K562 treated with DMSO at 1 percent for 4 hours (cell line): ENCODE data around the gene TRIM28. TPM values are rescaled to one million over a fixed set of nuclear protein-coding genes. Genes with fewer than 3 reads are reported as not detected.

Experiments used
- total RNA-seq: library from RNA; unstranded; fragments of 300-600 nt; gene quantifications from 2 replicates; pipeline ENCODE4 v1.2.3, GENCODE V29; 2022; ENCODE audit not compliant: insufficient read depth

TRIM28 gene
- total RNA-seq: 689 and 750 TPM in 2 replicates

GRCh38 chr19:58543826-58544590 lies at the start of gene TRIM28:
TRIM28 (plus strand) TSS chr19:58544064; CDS start chr19:58544758, 694 bp downstream.

GRCh38 chr19:58511353-58512208 lies 32.3 kb upstream of the TRIM28 start, which contains the start of gene SLC27A5:
SLC27A5 (minus strand) TSS chr19:58511992; CDS start chr19:58511955, 37 bp downstream.

GRCh38 chr19:58519355-58520256 lies 24.3 kb upstream of the TRIM28 start, which contains the start of gene ZBTB45:
ZBTB45 (minus strand) TSS chr19:58519810; CDS start chr19:58517673, 2,137 bp downstream.

GRCh38 chr19:58554494-58555368 lies 10.9 kb downstream of the TRIM28 start, which contains the start of gene CHMP2A:
CHMP2A (minus strand) TSS chr19:58555105; CDS start chr19:58554212, 893 bp downstream.

GRCh38 chr19:58558066-58558622 lies 14.3 kb downstream of the TRIM28 start, which contains the start of gene UBE2M:
UBE2M (minus strand) TSS chr19:58558611; CDS start chr19:58558381, 230 bp downstream.

GRCh38 chr19:58572818-58573657 lies 29.2 kb downstream of the TRIM28 start, which contains the start of gene MZF1:
MZF1 (minus strand) TSS chr19:58573335; CDS start chr19:58571389, 1,946 bp downstream.

Other genes starting within 250 kb of the TRIM28 start
- gene ERVK3-1, start 238.7 kb upstream of the TRIM28 start, total RNA-seq: 94.2 and 122 TPM in 2 replicates
- gene ZSCAN22, start 217.1 kb upstream of the TRIM28 start, total RNA-seq: 1.7 and 2.7 TPM in 2 replicates
- 17.9 and 43.1 TPM in 2 replicates for gene A1BG, start 190.6 kb upstream of the TRIM28 start, total RNA-seq
- 4.4 and 4.6 TPM in 2 replicates for gene ZNF497, start 181.3 kb upstream of the TRIM28 start, total RNA-seq
- gene ZNF837, start 163.0 kb upstream of the TRIM28 start, total RNA-seq: 2.8 and 6.2 TPM in 2 replicates
- 5,644 and 6,167 TPM in 2 replicates for gene RPS5, start 156.8 kb upstream of the TRIM28 start, total RNA-seq
- 1.1 TPM in 1 of 2 replicates, not detected in the other for gene RNF225, start 148.4 kb upstream of the TRIM28 start, total RNA-seq
- gene ZNF584, start 135.4 kb upstream of the TRIM28 start, total RNA-seq: 11.1 and 12.3 TPM in 2 replicates
- gene ZNF132, start 103.9 kb upstream of the TRIM28 start, total RNA-seq: 0.78 and 1.5 TPM in 2 replicates
- 1.9 and 2.6 TPM in 2 replicates for gene ZNF324B, start 92.4 kb upstream of the TRIM28 start, total RNA-seq
- gene ZNF324, start 77.0 kb upstream of the TRIM28 start, total RNA-seq: 8.6 and 11.8 TPM in 2 replicates
- gene ZNF446, start 67.7 kb upstream of the TRIM28 start, total RNA-seq: 9.9 and 11.9 TPM in 2 replicates
- 26.2 and 35.6 TPM in 2 replicates for gene SLC27A5, start 32.1 kb upstream of the TRIM28 start, total RNA-seq
- gene ZBTB45, start 24.3 kb upstream of the TRIM28 start, total RNA-seq: 9.5 and 13.1 TPM in 2 replicates
- gene CHMP2A, start 11.0 kb downstream of the TRIM28 start, total RNA-seq: 141 and 158 TPM in 2 replicates
- 97.1 and 115 TPM in 2 replicates for gene UBE2M, start 14.5 kb downstream of the TRIM28 start, total RNA-seq
- gene MZF1, start 29.3 kb downstream of the TRIM28 start, total RNA-seq: 21.6 and 25.5 TPM in 2 replicates